Measurements from ENCODE around the gene RHOJ.

DNA sequence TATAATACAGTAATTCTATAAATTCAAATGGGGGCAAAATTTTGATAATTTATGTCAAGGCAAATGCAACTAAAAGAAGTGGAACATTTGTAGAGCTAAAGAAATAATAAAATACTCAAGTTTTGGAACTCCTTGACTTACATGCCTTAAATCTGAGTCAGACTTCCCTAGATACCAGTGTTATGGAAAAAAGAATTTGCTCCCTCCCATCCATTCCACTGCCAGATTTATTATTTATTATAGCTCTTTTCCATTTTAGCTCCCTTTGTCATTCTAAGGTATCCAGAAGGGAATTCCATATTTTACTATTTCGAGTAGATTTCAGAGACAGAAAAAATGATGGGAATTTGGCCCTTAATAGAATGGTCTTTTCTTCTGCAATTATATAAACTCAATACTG, 44.0 kb downstream of the RHOJ start:
- TF ChIP-seq CTCF (IDR thresholded peaks at IDR 0.05; ENCODE audit: low read depth, low read length) (no peak), MAX (IDR thresholded peaks at IDR 0.05; ENCODE audit: low read depth, low read length) (no peak), POLR2A (IDR thresholded peaks at IDR 0.05; ENCODE audit: extremely low read depth, insufficient read length) (no peak), MYC (IDR thresholded peaks at IDR 0.05; ENCODE audit: low read depth, low read length) (no peak)
